GM23338 (cell line): ENCODE data around the gene GRID1. TPM values are rescaled to one million over a fixed set of nuclear protein-coding genes. Genes with fewer than 3 reads are reported as not detected.

ENCODE experiments used
- ATAC-seq: fragments of 200-7000 bp; cut with Tn5 transposase; 3 replicates; pipeline ENCODE4 v1.9.1; 2020
- DNase-seq: peaks from one replicate; pipeline ENCODE4 v3.0.0-alpha.2; 2015; ENCODE audit warnings: low spot score
- H2AFZ ChIP-seq: fragments of 200-600 bp; sonication (generic); 2 replicates; pipeline ENCODE4 v1.8.0; 2016; ENCODE audit warnings: antibody characterized with exemption, mild to moderate bottlenecking, moderate library complexity
- H3F3A ChIP-seq: fragments of 200-600 bp; sonication (generic); replicated peaks from 2 replicates; pipeline ENCODE4 v1.8.0; 2017; ENCODE audit warnings: antibody characterized with exemption, mixed run types, low read depth
- H3K27ac ChIP-seq: fragments of 200-600 bp; sonication (generic); 2 replicates; pipeline ENCODE4 v1.6.1; 2016; ENCODE audit warnings: low read depth
- H3K27me3 ChIP-seq: fragments of 200-600 bp; sonication (generic); 2 replicates; pipeline ENCODE4 v1.8.0; 2016; ENCODE audit warnings: mild to moderate bottlenecking, mixed run types, moderate library complexity; ENCODE audit not compliant: insufficient read depth
- H3K36me3 ChIP-seq: fragments of 200-600 bp; sonication (generic); 2 replicates; pipeline ENCODE4 v1.8.0; 2016; ENCODE audit warnings: mild to moderate bottlenecking; ENCODE audit not compliant: insufficient read depth
- H3K4me1 ChIP-seq: fragments of 200-600 bp; sonication (generic); 2 replicates; pipeline ENCODE4 v1.8.0; 2016; ENCODE audit warnings: mild to moderate bottlenecking, moderate library complexity; ENCODE audit not compliant: insufficient read depth
- H3K4me2 ChIP-seq: fragments of 200-600 bp; sonication (generic); 2 replicates; pipeline ENCODE4 v1.7.1; 2017; ENCODE audit warnings: mixed run types
- H3K4me3 ChIP-seq: fragments of 200-600 bp; sonication (generic); 2 replicates; pipeline ENCODE4 v1.6.1; 2016; ENCODE audit warnings: mixed run types
- H3K79me2 ChIP-seq: fragments of 200-600 bp; sonication (generic); replicated peaks from 2 replicates; pipeline ENCODE4 v1.8.0; 2017; ENCODE audit warnings: mild to moderate bottlenecking; ENCODE audit not compliant: insufficient read depth
- H3K9me2 ChIP-seq: fragments of 200-600 bp; sonication (generic); 2 replicates; pipeline ENCODE4 v1.8.0; 2017; ENCODE audit not compliant: insufficient read depth
- H4K20me1 ChIP-seq: fragments of 200-600 bp; sonication (generic); replicated peaks from 2 replicates; pipeline ENCODE4 v1.8.0; 2017; ENCODE audit warnings: mild to moderate bottlenecking; ENCODE audit not compliant: insufficient read depth
- H3K27ac Mint-ChIP-seq: 2 replicates; pipeline ENCODE4 v1.8.0; 2020; ENCODE audit warnings: inconsistent platforms, mild to moderate bottlenecking, moderate library complexity, mixed read lengths
- H3K27me3 Mint-ChIP-seq: 3 replicates; pipeline ENCODE4 v1.8.0; 2022; ENCODE audit warnings: low read depth, mild to moderate bottlenecking, moderate library complexity, mixed read lengths, inconsistent platforms; ENCODE audit not compliant: insufficient read depth, poor library complexity
- H3K36me3 Mint-ChIP-seq: 3 replicates; pipeline ENCODE4 v1.8.0; 2021; ENCODE audit warnings: low read depth, mild to moderate bottlenecking, inconsistent platforms, moderate library complexity, mixed read lengths
- H3K4me1 Mint-ChIP-seq: 3 replicates; pipeline ENCODE4 v1.8.0; 2020; ENCODE audit warnings: mild to moderate bottlenecking, inconsistent platforms, mixed read lengths
- H3K4me3 Mint-ChIP-seq: 3 replicates; pipeline ENCODE4 v1.8.0; 2021; ENCODE audit warnings: moderate library complexity, mild to moderate bottlenecking, inconsistent platforms, mixed read lengths
- H3K9me3 Mint-ChIP-seq: 3 replicates; pipeline ENCODE4 v1.8.0; 2020; ENCODE audit warnings: moderate library complexity, mild to moderate bottlenecking, inconsistent platforms, mixed read lengths
- CREB1 ChIP-seq: fragments of 250-450 bp; sonication (Bioruptor Pico); IDR thresholded peaks from 2 replicates; pipeline ENCODE4 v1.5.0; 2020; ENCODE audit warnings: low read depth, mild to moderate bottlenecking, moderate library complexity
- CTCF ChIP-seq, 2 experiments: fragments of 200-600 bp in 1 of 2; sonication (generic) in 1 of 2; conservative IDR thresholded peaks; 2 replicates each; pipeline versions ENCODE4 v1.5.1 to v1.6.1; 2016 to 2017; ENCODE audit warnings: antibody characterized with exemption in 2 of 2, low read depth in 2 of 2, mild to moderate bottlenecking in 2 of 2, moderate library complexity in 1 of 2
- ETS1 ChIP-seq: IDR thresholded peaks from 2 replicates; pipeline ENCODE4 v1.6.1; 2016; ENCODE audit warnings: antibody characterized with exemption
- EZH2 ChIP-seq: fragments of 200-600 bp; sonication (generic); IDR thresholded peaks from one replicate; pipeline ENCODE4 v1.8.0; 2017; ENCODE audit warnings: antibody characterized with exemption, mild to moderate bottlenecking, low read depth; ENCODE audit not compliant: unreplicated experiment
- NANOG ChIP-seq: IDR thresholded peaks from 2 replicates; pipeline ENCODE4 v1.6.1; 2016; ENCODE audit warnings: antibody characterized with exemption, borderline replicate concordance
- REST ChIP-seq: IDR thresholded peaks from one replicate; pipeline ENCODE4 v1.6.1; 2018; ENCODE audit warnings: antibody characterized with exemption; ENCODE audit not compliant: unreplicated experiment
- ZNF114 ChIP-seq: fragments of 250-450 bp; sonication (Bioruptor Pico); IDR thresholded peaks from 2 replicates; pipeline ENCODE4 v1.5.0; 2020; ENCODE audit warnings: mild to moderate bottlenecking, moderate library complexity
- ZNF462 ChIP-seq: fragments of 250-450 bp; sonication (Bioruptor Pico); IDR thresholded peaks from 2 replicates; pipeline ENCODE4 v1.5.0; 2020; ENCODE audit warnings: mild to moderate bottlenecking, moderate library complexity
- polyA plus RNA-seq: library from polyadenylated mRNA; unstranded; fragments of >200 nt; fragmentation: Nextera tagmentation; extraction: Ambion mirVana; gene quantifications from 2 replicates; pipeline ENCODE4 v1.2.1, GENCODE V29; 2016
- total RNA-seq: library from RNA; depleted of rRNA; stranded (reverse); fragments of >200 nt; shearing (Covaris generic); gene quantifications from 2 replicates; pipeline ENCODE4 v1.2.3, GENCODE V29; 2014

GRID1 gene
- total and polyA plus RNA-seq, 2 experiments from 2014 or later: 0.14 to 0.15 TPM

- Histone ChIP-seq H3K27ac (no peak overlapping the region), H3K4me1 (no peaks in the 10 kb centered on the region), H3K27me3 (no peaks in the 10 kb centered on the region), H3K4me2 (no peak overlapping the region), H3K79me2 (no peaks in the 10 kb centered on the region), H3K36me3 (no peaks in the 10 kb centered on the region), H4K20me1 (no peaks in the 10 kb centered on the region), H3K4me3 (no peak overlapping the region), H3K9me2 (no peaks in the 10 kb centered on the region), H2AFZ (no peak overlapping the region), H3F3A (no peaks in the 10 kb centered on the region)
- H3K4me1 Mint-ChIP-seq: peaks cover 2% of the 10 kb centered on the region; the same call in 1 of the 3 replicates
- H3K4me3 Mint-ChIP-seq: no peak overlapping the region
- H3K9me3 Mint-ChIP-seq: peaks cover 19% of the 10 kb centered on the region
- no peak for DNase-seq
- H3K36me3 Mint-ChIP-seq: peaks cover 4% of the 10 kb centered on the region; the same call in 2 of the 3 replicates
- H3K27ac Mint-ChIP-seq: no peak overlapping the region
- ATAC-seq: no peak
- TF ChIP-seq NANOG: no peak
- peaks cover 9% of the 10 kb centered on the region for H3K27me3 Mint-ChIP-seq
Measured at GRCh38 chr10:86247073-86247472, 119.5 kb downstream of the GRID1 start.

- Histone ChIP-seq H3K4me3 (no peak overlapping the region), H2AFZ (no peak overlapping the region), H3F3A (no peaks in the 10 kb centered on the region), H3K79me2 (no peaks in the 10 kb centered on the region), H3K36me3 (no peaks in the 10 kb centered on the region), H3K4me2 (no peak overlapping the region), H3K9me2 (no peaks in the 10 kb centered on the region), H3K4me1 (no peaks in the 10 kb centered on the region), H3K27ac (no peak overlapping the region), H4K20me1 (no peaks in the 10 kb centered on the region), H3K27me3 (no peaks in the 10 kb centered on the region)
- H3K27ac Mint-ChIP-seq: no peak overlapping the region
- H3K9me3 Mint-ChIP-seq: peaks cover 20% of the 10 kb centered on the region
- peaks cover 4% of the 10 kb centered on the region; the same call in 2 of the 3 replicates for H3K36me3 Mint-ChIP-seq
- ATAC-seq (no peak), DNase-seq (no peak)
- no peak overlapping the region for H3K4me3 Mint-ChIP-seq
- H3K27me3 Mint-ChIP-seq: peaks cover 9% of the 10 kb centered on the region
- H3K4me1 Mint-ChIP-seq: peaks cover 2% of the 10 kb centered on the region; the same call in 1 of the 3 replicates
- TF ChIP-seq ETS1: no peak
- no peak for TF ChIP-seq EZH2
- no peak for TF ChIP-seq CREB1
- no peak for TF ChIP-seq ZNF462 (CRISPR knock-in tag)
- no peak for TF ChIP-seq REST
- no peak for TF ChIP-seq ZNF114 (CRISPR knock-in tag)
- TF ChIP-seq CTCF (conservative IDR thresholded peaks at IDR 0.05; ENCODE audit: low read depth in 2 of 2): no peak
Measured at GRCh38 chr10:86246279-86246940, 120.2 kb downstream of the GRID1 start.
